Ammon's horn (tissue), 1 donor: ENCODE results near the gene NT5M.
"Not testable (repeated sequence)": the region's sequence is repeated elsewhere in the genome, so short reads cannot be mapped to it uniquely, and the experiment has no call there.

ENCODE experiments used
- DNase-seq: peaks from one replicate; pipeline ENCODE4 v3.0.0-alpha.2; 2016; ENCODE audit warnings: low spot score

NT5M gene

GRCh38 chr17:17377071-17377967 lies 74.1 kb downstream of the NT5M start:
- no peak for DNase-seq

- peak; percentile 84 for DNase-seq
Measured at GRCh38 chr17:17379197-17379991, 76.2 kb downstream of the NT5M start.

DNA sequence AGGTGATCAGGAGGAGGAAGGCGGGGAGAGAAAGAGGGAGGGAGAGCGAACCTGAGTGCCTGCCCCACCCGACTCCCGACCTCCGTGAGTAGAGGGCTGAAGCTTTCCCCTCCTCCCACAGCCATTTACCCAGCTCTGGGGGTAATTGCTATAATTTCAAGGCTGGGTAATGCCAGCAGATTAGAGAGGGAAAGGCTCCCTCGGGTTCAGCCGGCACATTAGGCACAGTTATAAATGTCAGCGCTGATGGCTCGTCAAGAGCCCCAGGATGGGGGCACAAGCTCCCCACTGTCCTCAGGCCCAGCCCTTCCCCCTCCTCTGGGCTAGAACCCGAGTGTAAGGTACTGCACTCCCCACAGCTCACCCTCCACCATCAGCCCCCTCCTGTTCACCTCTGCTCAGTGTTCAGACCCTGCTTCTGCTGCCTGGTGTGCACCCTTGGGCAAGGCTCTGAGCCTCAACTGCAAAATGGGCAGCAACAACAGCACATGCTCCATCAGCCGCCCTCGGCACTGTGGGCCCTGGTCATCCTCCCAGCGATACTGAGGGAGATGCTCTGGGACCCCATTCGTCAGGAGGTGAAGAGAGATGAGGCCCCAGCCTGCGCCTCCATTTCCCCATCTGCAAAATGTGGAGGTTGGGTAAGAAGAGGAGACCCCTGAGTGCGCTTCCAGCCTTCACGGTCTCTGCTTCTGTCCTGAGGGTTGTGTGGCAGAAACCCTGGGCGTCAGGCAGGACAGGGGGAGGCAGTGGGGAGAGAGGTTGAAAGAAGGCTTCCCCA lies 77.2 kb downstream of the NT5M start:
- no peak for DNase-seq

DNA sequence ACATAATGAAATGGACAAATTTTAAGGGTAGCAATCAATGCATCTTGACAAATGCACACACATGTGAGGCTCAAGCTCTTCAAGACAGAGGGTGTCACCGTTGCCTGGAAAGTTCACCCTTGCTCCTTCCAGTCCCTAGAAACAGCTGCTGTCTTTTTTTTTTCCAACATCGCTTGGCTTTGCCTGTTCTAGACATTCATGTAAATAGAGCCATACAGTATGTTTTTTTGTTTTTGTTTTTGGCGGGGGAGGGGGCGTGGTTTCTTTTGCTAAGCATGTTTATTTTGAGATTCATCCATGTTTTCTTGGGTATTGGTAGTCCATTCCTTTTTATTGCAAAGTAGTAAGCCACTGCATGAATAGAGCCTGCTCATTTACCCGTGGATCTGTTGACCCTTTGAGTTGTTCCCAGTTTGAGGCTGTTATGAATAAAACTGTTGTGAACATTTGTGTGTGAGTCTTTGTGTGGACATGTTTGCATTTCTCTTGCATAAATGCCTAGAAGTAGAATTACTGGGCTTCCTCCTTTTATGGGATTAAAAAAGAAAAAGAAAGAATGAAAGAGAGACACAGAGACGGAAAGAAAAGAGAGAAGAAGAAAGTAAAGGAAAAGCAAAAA lies 78.4 kb downstream of the NT5M start:
- DNase-seq, result peak; percentile 56

DNA sequence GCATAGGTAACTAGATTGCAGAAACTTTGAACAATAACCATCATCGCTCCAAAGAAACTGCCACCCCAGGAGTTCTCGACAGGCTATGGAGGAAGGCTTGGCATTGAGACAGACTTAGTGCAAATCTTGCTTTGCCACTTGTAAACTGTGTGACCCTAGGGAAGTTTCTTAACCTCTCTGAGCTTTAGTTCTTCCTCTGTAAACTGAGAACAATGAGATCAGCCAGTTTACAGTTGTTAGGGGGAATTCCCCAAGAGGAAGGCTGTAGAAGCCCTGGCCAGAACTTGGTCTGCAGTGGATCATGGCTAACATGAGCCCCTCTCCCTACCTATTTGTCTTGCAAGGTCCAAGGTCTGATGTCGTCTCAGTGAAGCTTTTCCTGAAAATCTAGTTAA lies 78.9 kb downstream of the NT5M start:
- no peak for DNase-seq

GRCh38 chr17:17382971-17383370 lies 79.8 kb downstream of the NT5M start:
- no peak for DNase-seq

- not testable (repeated sequence) for DNase-seq
Measured at GRCh38 chr17:17383431-17384290, 80.5 kb downstream of the NT5M start.

DNA sequence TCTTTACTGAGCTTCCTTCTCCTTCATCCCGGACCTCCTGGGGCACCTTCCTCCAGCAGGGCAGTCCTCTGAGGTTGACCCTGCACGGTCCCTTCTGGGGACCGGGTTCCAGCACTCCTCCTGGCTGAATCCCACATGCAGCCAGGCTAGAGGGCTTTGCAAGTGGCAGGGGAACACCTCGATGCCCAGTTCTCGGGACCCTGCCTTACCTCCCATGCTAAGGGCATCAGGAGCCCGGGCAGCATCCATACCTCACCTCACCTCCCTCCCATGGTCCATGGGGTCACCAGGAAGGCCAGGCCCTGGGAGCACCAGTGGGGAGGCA lies 81.1 kb downstream of the NT5M start:
- DNase-seq, result no peak

DNA sequence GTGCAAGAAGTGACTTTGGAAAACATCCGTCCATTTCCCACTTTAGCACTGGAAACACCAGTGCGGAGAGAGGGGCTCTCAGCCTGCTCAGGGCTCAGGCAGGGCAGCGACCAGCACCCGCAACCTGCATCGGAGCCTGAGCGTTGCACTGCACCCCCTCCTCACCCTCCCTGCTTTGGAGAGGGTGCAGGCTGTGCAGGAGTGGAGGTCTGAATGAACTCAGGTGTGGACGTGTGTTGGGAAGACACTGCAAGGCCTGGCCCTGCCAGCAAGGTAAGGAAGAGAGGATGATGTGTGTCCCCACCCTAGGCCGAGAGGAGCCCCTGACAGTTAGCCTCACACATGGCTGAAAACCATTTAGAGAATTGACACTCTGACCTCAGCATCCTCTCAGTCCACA lies 81.8 kb downstream of the NT5M start:
- no peak for DNase-seq

DNA sequence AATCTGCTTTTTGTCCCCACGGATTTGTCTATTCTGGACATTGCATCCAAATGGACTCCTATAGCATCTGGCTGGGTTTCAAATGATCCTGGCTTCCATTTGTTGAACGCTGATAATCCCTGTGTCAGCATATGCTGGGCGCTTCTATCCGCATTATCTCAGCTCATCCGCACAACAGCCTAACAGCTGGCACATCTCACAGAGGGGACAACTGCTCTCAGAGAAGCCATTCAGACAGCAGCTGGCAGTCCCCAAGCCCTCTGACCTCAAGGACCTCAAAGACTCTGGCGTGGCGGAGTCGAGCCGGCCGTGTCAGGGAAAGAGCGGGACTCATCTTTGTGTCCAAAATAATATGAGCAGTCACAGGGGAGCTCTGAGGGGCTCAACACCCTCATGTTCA lies 82.3 kb downstream of the NT5M start:
- DNase-seq, result peak; percentile 68

- DNase-seq, result no peak
Measured at GRCh38 chr17:17386094-17386800, 83.1 kb downstream of the NT5M start.

DNA sequence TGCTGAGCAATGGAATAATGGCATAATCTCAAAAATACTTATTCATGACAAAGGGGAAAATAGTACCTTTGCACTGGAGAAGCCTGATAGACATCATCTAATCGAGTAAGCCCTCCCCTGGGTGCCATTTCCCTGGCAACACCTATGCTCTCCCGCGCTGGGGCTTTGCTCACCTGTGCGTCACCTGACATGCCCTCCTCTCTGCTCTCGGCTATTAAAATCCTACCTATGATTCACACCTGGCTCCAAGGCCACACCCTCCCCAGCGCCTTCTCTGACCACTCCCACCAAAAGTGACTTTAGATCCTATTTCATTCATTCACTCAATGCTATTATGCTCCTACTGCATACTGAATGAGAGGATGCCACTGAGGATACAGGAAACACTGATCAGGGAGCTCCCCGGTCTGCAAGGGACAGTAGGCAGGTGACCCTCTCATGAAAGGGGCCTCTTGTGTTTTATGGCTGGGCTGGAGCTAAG lies 83.9 kb downstream of the NT5M start:
- no peak for DNase-seq

DNA sequence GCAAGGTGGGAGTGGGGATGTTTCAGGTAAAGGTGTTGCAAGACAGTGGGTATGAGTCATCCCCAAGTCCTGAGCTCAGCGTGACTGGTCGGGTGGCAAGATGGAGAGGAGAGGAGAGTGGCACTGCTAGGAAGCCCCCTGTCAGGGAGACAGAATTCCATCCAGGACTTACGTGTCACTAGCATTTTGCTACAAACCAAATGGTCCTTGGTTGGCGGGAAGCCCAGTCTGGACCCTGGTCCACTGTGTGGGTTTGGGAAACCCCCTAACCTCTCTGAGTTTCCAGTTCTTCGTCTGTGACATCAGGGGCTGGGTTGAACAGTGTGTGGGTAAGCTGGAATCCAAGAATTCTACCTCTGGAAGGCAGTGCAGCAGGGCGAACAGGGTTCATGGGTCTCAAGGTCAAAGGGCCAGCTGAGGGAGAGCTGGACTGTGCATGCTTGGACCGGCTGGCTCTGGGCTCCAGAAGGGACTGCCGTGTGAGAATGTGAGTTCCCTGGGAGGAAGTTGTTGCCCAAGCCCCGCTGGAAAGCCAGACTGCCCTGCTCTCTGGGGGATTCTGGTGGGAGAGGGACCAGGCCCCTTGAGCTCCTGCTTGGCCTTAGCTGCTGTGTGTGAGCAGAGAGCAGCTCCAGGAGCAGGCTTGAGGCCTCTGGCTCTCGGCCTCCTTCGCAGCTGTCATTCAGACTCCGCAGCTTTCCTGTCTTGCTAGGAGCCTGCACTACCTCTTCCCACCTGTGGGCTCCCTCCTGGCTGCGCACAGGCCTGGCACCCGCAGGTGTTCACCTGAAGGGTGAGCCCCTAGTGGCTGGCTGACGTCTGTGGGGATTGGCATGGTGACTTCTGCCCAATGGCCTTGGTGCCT lies 84.6 kb downstream of the NT5M start:
- DNase-seq, result no peak

DNA sequence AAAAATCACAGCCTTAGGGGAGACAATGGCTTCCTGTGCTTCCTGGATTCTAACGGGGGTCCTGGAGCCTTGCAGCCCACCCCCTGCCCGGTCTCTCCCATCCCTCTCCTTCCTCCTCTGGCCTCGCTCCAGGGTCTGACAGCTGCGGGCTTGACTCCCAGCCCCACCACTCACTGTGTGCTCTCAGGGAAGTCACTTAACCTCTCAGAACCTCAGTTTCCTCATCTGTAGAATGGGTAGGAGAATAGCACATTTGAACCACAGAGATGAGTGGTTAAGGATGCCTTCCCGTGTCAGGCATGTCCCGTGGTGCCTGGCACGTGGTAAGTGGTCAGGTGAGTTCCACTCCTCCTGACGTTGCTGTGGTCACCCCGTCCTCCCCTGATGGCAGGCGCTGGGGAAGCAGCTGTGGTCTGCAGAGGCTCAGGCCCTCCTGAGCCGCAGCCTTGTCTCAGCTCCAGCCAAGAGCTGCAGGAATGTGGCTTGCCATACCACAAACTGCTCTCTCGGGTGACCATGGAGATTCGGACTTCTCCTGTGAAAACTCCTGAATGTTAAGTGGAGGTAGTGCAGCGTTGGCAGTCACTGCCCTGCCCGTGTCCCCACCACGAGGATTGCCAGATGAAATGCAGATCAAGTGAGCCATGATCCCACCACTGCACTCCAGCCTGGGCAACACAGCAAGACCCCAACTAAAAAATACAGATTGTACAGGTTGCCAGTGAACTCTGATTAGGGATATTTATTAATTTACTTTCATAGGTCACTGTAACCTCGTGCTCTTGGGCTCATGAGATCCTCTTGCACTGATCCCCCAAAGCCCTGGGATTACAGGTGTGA lies 85.7 kb downstream of the NT5M start:
- no peak for DNase-seq

DNA sequence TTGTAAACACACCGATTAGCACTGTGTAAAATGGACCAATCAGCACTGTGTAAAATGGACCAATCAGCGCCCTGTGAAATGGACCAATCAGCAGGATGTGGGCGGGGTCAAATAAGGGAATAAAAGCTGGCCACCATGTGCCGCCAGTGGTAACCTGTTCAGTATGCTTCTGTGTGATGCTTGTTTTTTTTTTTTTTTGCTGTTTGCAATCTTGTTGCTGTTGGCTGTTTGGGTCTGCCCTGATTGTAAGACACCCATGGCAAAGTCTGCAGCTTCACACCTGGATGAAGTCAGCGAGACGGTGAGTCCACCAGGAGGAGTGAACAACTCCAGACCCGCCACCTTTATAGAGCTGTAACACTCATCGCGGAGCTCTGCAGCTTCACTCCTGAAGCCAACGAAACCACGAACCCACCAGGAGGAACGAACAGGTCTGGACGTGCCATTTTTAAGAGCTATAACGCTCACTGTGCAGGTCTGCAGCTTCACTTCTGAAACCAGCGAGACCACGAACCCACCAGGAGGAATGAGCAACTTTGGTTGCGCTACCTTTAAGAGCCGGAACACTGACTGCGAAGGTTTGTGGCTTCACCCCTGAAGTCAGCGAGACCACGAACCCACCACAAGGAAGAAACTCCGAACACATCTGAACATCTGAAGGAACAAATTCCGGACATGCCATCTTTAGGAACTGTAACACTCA lies 88.6 kb downstream of the NT5M start:
- DNase-seq, result no peak

GRCh38 chr17:17393976-17394375 lies 90.8 kb downstream of the NT5M start:
- DNase-seq, result no peak

- DNase-seq, result no peak
Measured at GRCh38 chr17:17394494-17394893, 91.3 kb downstream of the NT5M start.
